ENCODE data around the gene GLRA3. TPM values are rescaled to one million over a fixed set of nuclear protein-coding genes. Genes with fewer than 3 reads are reported as not detected.
"Not testable (repeated sequence)": the region's sequence is repeated elsewhere in the genome, so short reads cannot be mapped to it uniquely, and the experiment has no call there.

The GLRA3 gene
- total RNA-seq, 2 donors from 2014 or later = not detected

- H3K4me3 Mint-ChIP-seq = no peak overlapping the region
- no peak for ATAC-seq (replicated peaks)
- H3K36me3 Mint-ChIP-seq (ENCODE audit: low read depth) = no peaks in the 10 kb centered on the region
- H3K27ac Mint-ChIP-seq = no peak overlapping the region
- no peaks in the 10 kb centered on the region for H3K27me3 Mint-ChIP-seq
- no peaks in the 10 kb centered on the region for H3K9me3 Mint-ChIP-seq
- H3K4me1 Mint-ChIP-seq = no peaks in the 10 kb centered on the region
Observed at GRCh38 chr4:174713821-174714220, 115.2 kb downstream of the GLRA3 start.

DNA sequence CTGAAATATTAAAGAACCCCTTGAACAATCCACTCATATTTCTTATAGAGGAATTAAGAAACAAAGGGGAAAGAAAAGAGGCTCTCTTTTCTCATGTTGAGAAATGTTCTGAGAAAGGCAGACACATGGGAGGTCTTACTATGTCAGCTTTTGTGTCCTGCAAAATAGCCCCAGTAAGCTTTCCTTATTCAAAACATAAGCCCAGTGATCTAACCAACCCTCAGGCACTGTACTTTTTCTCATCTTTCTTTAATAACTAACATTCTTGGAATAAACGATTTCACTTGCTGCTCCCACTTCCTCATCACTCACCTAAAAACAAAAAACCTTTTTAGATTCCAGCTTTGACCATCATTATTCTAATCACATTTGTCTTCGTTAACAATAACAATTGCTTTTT lies 115.9 kb downstream of the GLRA3 start:
- ATAC-seq (replicated peaks) = no peak
- H3K27ac Mint-ChIP-seq = no peak overlapping the region
- no peaks in the 10 kb centered on the region for H3K36me3 Mint-ChIP-seq (ENCODE audit: low read depth)
- no peaks in the 10 kb centered on the region for H3K4me1 Mint-ChIP-seq
- no peaks in the 10 kb centered on the region for H3K27me3 Mint-ChIP-seq
- H3K4me3 Mint-ChIP-seq = no peak overlapping the region
- no peaks in the 10 kb centered on the region for H3K9me3 Mint-ChIP-seq

DNA sequence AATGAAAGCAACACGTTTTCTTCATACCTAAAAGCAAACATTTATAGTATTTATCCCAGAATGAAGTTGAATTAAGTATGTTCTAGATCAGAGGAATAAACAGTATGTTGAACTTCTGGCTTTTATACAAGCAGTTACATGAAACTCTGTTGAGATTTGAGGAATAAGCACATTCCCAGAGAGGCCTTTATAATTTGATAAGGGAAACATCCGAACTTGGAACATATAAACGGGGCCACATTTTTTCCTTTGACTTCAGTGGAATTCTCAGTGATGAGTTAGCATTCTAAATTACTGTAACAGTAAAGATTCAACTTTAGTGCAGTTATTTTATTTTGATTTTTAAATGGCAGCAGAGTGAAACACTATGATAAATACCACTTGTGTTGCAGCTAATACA lies 119.5 kb downstream of the GLRA3 start:
- Mint-ChIP-seq H3K9me3 (no peaks in the 10 kb centered on the region), H3K27me3 (no peaks in the 10 kb centered on the region), H3K4me3 (no peak overlapping the region), H3K36me3 (ENCODE audit: low read depth) (no peaks in the 10 kb centered on the region), H3K27ac (no peak overlapping the region), H3K4me1 (peaks cover 4% of the 10 kb centered on the region)
- no peak for ATAC-seq (replicated peaks)

GRCh38 chr4:174708381-174708780 lies 120.7 kb downstream of the GLRA3 start:
- peaks cover 4% of the 10 kb centered on the region for H3K4me1 Mint-ChIP-seq

DNA sequence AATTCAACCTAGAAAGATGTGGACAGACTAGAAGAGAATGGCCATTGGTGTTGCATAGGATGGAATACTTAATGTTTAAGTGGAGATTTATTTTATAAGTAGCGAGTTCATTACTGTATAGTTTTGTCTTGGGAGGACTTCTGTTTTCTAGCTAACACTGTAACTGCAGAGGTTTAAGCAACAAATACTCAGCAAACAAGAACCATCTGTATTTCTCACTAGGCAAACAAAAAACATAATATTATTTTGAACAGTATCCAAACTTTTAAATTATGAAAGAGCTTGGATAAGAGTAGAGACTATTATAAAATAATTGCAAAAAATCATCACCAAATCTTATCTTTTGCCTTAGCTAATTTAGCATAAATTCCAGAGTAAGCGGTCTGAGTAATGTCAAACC lies 121.1 kb downstream of the GLRA3 start:
- Mint-ChIP-seq H3K27me3 (no peaks in the 10 kb centered on the region), H3K4me3 (no peak overlapping the region), H3K36me3 (ENCODE audit: low read depth) (no peaks in the 10 kb centered on the region), H3K27ac (no peak overlapping the region), H3K4me1 (peaks cover 4% of the 10 kb centered on the region), H3K9me3 (no peaks in the 10 kb centered on the region)
- ATAC-seq (replicated peaks) = no peak

More at GRCh38 chr4:174708381-174708780, 120.7 kb downstream of the GLRA3 start:
- no peak overlapping the region for H3K4me3 Mint-ChIP-seq
- H3K27ac Mint-ChIP-seq = no peak overlapping the region
- ATAC-seq (replicated peaks) = no peak
- no peaks in the 10 kb centered on the region for H3K36me3 Mint-ChIP-seq (ENCODE audit: low read depth)
- H3K9me3 Mint-ChIP-seq = no peaks in the 10 kb centered on the region
- H3K27me3 Mint-ChIP-seq = no peaks in the 10 kb centered on the region

DNA sequence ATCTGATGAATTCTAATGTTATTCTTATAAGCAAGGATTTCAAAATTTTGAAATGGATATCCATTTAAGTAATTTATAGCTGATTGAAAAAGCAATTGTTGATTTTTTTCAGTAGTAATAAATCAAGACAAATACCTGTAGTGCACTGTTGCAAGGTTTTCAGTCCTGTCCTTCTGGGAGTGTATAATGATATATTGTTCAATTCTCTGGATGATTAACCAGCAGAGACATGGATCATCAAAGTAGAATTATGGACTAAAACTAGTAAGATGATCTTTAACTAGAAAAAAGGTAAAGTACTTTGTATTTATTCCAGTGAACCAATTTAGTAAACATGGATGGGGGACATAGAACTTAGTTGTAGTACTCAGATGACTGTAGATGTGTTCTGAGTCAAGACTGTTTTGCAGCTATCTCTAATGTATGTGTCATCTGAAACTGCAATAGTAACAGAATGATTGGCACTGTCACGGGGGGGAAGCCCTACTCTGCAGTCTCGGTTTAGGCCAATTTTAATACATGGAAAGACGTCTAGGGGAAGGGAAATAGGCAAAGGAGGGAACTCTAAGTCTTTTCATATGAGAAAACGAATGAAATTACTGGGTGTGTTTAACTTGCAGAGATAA lies 121.9 kb downstream of the GLRA3 start:
- Mint-ChIP-seq H3K4me1 (peaks cover 4% of the 10 kb centered on the region), H3K4me3 (no peak overlapping the region), H3K27ac (no peak overlapping the region), H3K27me3 (no peaks in the 10 kb centered on the region), H3K9me3 (no peaks in the 10 kb centered on the region), H3K36me3 (ENCODE audit: low read depth) (no peaks in the 10 kb centered on the region)
- ATAC-seq (replicated peaks) = peak; percentile 99

GRCh38 chr4:174702979-174703478 lies 126.0 kb downstream of the GLRA3 start:
- Mint-ChIP-seq H3K9me3 (no peaks in the 10 kb centered on the region), H3K4me1 (peaks cover 4% of the 10 kb centered on the region), H3K4me3 (no peak overlapping the region), H3K27me3 (no peaks in the 10 kb centered on the region), H3K36me3 (ENCODE audit: low read depth) (no peaks in the 10 kb centered on the region), H3K27ac (no peak overlapping the region)
- ATAC-seq (replicated peaks) = no peak

GRCh38 chr4:174699654-174700053 lies 129.4 kb downstream of the GLRA3 start:
- Mint-ChIP-seq H3K4me1 (no peaks in the 10 kb centered on the region), H3K27me3 (no peaks in the 10 kb centered on the region), H3K9me3 (no peaks in the 10 kb centered on the region), H3K36me3 (ENCODE audit: low read depth) (no peaks in the 10 kb centered on the region), H3K27ac (no peak overlapping the region), H3K4me3 (no peak overlapping the region)
- no peak for ATAC-seq (replicated peaks)

DNA sequence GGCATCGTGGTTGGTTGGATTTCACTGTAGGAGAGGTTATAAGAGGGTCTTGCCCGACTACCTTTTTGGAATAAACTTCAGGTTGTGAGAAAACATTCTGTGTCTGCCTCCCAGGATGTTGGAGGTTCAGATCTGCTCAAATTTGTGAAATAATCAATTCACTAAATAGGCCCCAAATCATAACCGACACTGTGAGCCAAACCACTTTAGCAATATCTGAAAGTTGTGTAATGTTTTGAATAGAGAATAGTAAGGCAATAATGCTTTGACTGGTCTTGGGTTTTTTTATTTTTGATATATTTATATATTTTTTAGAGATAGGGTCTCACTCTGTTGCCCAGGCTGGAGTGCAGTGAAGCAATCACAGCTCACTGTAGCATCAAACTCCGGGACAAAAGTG lies 131.2 kb downstream of the GLRA3 start:
- ATAC-seq (replicated peaks) = no peak
- Mint-ChIP-seq H3K36me3 (ENCODE audit: low read depth) (no peaks in the 10 kb centered on the region), H3K9me3 (no peaks in the 10 kb centered on the region), H3K4me1 (no peaks in the 10 kb centered on the region), H3K27me3 (no peaks in the 10 kb centered on the region), H3K4me3 (no peak overlapping the region), H3K27ac (no peak overlapping the region)

- ATAC-seq (replicated peaks) = no peak
- H3K4me1 Mint-ChIP-seq = no peaks in the 10 kb centered on the region
- no peak overlapping the region for H3K27ac Mint-ChIP-seq
- H3K27me3 Mint-ChIP-seq = no peaks in the 10 kb centered on the region
- no peaks in the 10 kb centered on the region for H3K36me3 Mint-ChIP-seq (ENCODE audit: low read depth)
- no peaks in the 10 kb centered on the region for H3K9me3 Mint-ChIP-seq
- no peak overlapping the region for H3K4me3 Mint-ChIP-seq
Observed at GRCh38 chr4:174697202-174697601, 131.8 kb downstream of the GLRA3 start.

- H3K36me3 Mint-ChIP-seq (ENCODE audit: low read depth) = no peaks in the 10 kb centered on the region
- H3K27ac Mint-ChIP-seq = no peak overlapping the region
- no peak for ATAC-seq (replicated peaks)
- H3K27me3 Mint-ChIP-seq = no peaks in the 10 kb centered on the region
- H3K4me1 Mint-ChIP-seq = no peaks in the 10 kb centered on the region
- H3K4me3 Mint-ChIP-seq = no peak overlapping the region
- no peaks in the 10 kb centered on the region for H3K9me3 Mint-ChIP-seq
Observed at GRCh38 chr4:174696657-174697056, 132.4 kb downstream of the GLRA3 start.

DNA sequence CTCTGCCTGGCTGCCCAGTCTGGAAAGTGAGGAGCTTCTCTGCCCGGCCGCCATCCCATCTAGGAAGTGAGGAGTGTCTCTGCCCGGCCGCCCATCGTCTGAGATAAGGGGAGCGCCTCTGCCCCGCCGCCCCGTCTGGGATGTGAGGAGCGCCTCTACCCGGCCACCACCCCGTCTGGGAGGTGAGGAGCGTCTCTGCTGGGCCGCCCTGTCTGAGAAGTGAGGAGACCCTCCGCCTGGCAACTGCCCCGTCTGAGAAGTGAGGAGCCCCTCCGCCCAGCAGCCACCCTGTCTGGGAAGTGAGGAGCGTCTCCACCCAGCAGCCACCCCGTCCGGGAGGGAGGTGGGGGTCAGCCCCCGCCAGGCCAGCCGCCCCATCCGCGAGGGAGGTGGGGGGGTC lies 137.2 kb downstream of the GLRA3 start:
- H3K27ac Mint-ChIP-seq; H3K4me3 Mint-ChIP-seq; ATAC-seq (replicated peaks); H3K27me3 Mint-ChIP-seq; H3K36me3 Mint-ChIP-seq (ENCODE audit: low read depth); H3K9me3 Mint-ChIP-seq; H3K4me1 Mint-ChIP-seq: not testable (repeated sequence)

GRCh38 chr4:174690665-174691064 lies 138.4 kb downstream of the GLRA3 start:
- Mint-ChIP-seq H3K27ac (no peak overlapping the region), H3K4me1 (no peaks in the 10 kb centered on the region), H3K36me3 (ENCODE audit: low read depth) (no peaks in the 10 kb centered on the region), H3K4me3 (no peak overlapping the region), H3K9me3 (peaks cover 3% of the 10 kb centered on the region), H3K27me3 (no peaks in the 10 kb centered on the region)
- no peak for ATAC-seq (replicated peaks)

DNA sequence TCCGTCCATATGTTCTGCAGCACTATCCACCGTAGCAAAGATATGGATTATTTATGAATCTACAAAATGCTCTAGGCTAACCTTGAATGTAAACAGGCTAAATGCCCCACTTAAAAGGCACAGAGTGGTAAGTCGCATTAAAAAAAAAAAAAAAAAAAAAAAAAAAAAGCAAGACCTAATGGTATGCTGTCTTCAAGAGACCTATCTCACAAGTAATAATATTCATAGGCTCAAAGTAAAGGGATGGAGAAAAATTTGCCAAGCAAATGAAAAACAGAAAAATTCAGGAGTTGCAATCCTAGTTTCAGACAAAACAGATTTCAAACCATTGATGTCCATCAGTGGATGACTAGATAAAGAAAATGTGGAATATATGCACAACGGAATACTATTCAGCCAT lies 139.4 kb downstream of the GLRA3 start:
- no peaks in the 10 kb centered on the region for H3K4me1 Mint-ChIP-seq
- no peak overlapping the region for H3K27ac Mint-ChIP-seq
- no peaks in the 10 kb centered on the region for H3K36me3 Mint-ChIP-seq (ENCODE audit: low read depth)
- no peaks in the 10 kb centered on the region for H3K27me3 Mint-ChIP-seq
- peaks cover 3% of the 10 kb centered on the region for H3K9me3 Mint-ChIP-seq
- ATAC-seq (replicated peaks) = no peak
- H3K4me3 Mint-ChIP-seq = no peak overlapping the region

DNA sequence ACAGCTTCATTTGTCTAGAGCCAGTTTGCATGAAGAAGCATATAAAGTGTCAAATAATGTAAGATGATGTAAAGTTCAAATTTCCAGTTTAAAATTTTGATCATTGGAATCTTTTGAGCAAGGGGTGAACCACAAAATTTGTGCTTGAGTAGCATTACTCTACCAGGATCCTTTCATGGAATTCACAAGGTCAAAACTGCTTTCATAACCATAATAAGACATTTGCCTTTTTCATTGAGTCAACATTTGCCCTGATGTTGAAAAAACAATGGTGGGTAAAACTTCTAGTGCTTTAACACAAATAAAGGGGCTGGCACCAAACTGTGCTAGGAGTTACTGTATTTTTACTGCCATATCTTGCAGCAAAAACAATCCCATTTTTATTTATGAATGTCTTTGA lies 142.2 kb downstream of the GLRA3 start:
- Mint-ChIP-seq H3K27ac (no peak overlapping the region), H3K9me3 (peaks cover 3% of the 10 kb centered on the region), H3K27me3 (no peaks in the 10 kb centered on the region), H3K36me3 (ENCODE audit: low read depth) (no peaks in the 10 kb centered on the region), H3K4me3 (no peak overlapping the region), H3K4me1 (no peaks in the 10 kb centered on the region)
- no peak for ATAC-seq (replicated peaks)
